Measurements from ENCODE around the gene TSHZ3. TPM values are rescaled to one million over a fixed set of nuclear protein-coding genes. Genes with fewer than 3 reads are reported as not detected.

The TSHZ3 gene, protein sequence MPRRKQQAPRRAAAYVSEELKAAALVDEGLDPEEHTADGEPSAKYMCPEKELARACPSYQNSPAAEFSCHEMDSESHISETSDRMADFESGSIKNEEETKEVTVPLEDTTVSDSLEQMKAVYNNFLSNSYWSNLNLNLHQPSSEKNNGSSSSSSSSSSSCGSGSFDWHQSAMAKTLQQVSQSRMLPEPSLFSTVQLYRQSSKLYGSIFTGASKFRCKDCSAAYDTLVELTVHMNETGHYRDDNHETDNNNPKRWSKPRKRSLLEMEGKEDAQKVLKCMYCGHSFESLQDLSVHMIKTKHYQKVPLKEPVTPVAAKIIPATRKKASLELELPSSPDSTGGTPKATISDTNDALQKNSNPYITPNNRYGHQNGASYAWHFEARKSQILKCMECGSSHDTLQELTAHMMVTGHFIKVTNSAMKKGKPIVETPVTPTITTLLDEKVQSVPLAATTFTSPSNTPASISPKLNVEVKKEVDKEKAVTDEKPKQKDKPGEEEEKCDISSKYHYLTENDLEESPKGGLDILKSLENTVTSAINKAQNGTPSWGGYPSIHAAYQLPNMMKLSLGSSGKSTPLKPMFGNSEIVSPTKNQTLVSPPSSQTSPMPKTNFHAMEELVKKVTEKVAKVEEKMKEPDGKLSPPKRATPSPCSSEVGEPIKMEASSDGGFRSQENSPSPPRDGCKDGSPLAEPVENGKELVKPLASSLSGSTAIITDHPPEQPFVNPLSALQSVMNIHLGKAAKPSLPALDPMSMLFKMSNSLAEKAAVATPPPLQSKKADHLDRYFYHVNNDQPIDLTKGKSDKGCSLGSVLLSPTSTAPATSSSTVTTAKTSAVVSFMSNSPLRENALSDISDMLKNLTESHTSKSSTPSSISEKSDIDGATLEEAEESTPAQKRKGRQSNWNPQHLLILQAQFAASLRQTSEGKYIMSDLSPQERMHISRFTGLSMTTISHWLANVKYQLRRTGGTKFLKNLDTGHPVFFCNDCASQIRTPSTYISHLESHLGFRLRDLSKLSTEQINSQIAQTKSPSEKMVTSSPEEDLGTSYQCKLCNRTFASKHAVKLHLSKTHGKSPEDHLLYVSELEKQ
- total RNA-seq (2016; rRNA removed; fragmentation: Illumina TruSeq; extraction: Trizol) (not detected in 2 replicates), polyA plus RNA-seq (2011; rRNA removed) (0.01 TPM in 1 of 2 replicates, not detected in the other), polyA minus RNA-seq (2011; rRNA and poly(A)+ RNA removed; ENCODE audit: low replicate concordance) (not detected in 2 replicates), Bru-seq, nascent RNA (percentile 7 among the genes with signal in this experiment), BruChase-seq, experiment 1, labeled RNA remaining after a 6-hour chase (percentile 7 among the genes with signal in this experiment), BruChase-seq, experiment 2, labeled RNA remaining after a 2-hour chase (percentile 12 among the genes with signal in this experiment)
- total RNA-seq (2016; cell fraction: cytosol; rRNA removed; fragmentation: Illumina TruSeq; extraction: Trizol; ENCODE audit: low read depth), result not detected in 2 replicates
- not detected in 2 replicates for total RNA-seq (2016; cell fraction: insoluble cytoplasmic fraction; rRNA removed; fragmentation: Illumina TruSeq; extraction: Trizol)
- total RNA-seq (2016; cell fraction: membrane; rRNA removed; fragmentation: Illumina TruSeq; extraction: Trizol), result not detected in 2 replicates
- not detected in 2 replicates for total RNA-seq (2016; cell fraction: nucleus; rRNA removed; fragmentation: Illumina TruSeq; extraction: Trizol)
- polyA plus RNA-seq (2011; cell fraction: cytosol; rRNA removed), result not detected in 2 replicates
- polyA plus RNA-seq (2011; cell fraction: nucleus; rRNA removed), result not detected in 2 replicates
- not detected in 2 replicates for polyA plus RNA-seq (2012)
- not detected in 2 replicates for polyA plus RNA-seq (2016; cell fraction: cytosol; fragmentation: Illumina TruSeq; extraction: Trizol; ENCODE audit: low read depth)
- not detected in 2 replicates for polyA plus RNA-seq (2016; cell fraction: insoluble cytoplasmic fraction; fragmentation: Illumina TruSeq; extraction: Trizol; ENCODE audit: low read depth)
- not detected in 2 replicates for polyA plus RNA-seq (2016; cell fraction: membrane; fragmentation: Illumina TruSeq; extraction: Trizol; ENCODE audit: low read depth)
- not detected in 2 replicates for polyA plus RNA-seq (2016; cell fraction: nucleus; fragmentation: Illumina TruSeq; extraction: Trizol; ENCODE audit: insufficient read depth, low read depth)
- polyA minus RNA-seq (2011; cell fraction: cytosol; rRNA and poly(A)+ RNA removed), result not detected in 2 replicates
- polyA minus RNA-seq (2011; cell fraction: nucleus; rRNA and poly(A)+ RNA removed), result not detected in 2 replicates
- long read RNA-seq, experiment 1, result 0 reads
- long read RNA-seq, experiment 2, result 0 reads

DNA sequence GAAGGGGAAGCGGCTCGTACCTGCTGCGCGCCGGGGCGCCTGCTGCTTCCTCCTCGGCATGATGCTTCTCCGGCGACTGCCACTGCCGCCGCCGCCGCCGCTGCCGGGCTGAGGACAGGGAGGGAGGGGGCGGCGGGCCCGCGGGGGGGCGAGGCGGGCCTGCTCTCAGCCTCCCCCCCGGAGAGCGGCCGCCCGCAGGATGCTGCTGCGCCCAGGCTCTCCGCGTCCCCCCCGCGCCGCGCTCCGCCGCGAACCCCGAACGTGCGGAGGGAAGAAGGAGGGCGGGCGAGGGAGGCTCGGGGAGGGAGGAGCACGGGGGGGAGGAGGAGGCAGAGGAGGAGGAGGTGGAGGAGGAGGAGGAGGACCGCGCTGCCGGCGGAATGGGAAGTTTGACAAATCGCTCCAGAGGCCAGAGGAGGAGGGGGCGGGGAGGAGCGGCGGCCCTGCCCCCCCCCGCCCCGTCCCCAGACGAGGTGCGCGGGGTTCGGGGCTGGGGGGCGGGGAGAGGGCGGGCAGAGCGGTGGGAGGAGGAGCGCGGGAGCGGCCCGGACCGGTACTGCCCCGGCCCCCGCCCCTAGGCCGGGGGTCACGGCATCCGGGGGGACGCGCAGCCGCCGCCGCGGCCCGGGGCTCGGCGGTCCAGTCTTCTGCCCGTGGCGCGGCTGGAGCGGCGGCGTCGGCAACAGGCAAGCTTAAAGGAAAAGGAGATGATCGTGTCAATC is at the start of gene TSHZ3:
TSHZ3 (minus strand) TSS at position 277 of the 722 bp plus-strand sequence; CDS start at position 60, 217 bp downstream.
- ChIA-PET POLR2A (no interaction called here), CTCF (ENCODE audit: low intra/inter-chr PET ratio, low total read pairs) (no interaction called here)
- Histone ChIP-seq H3K27ac (ENCODE audit: extremely low read length, insufficient read depth, low read length) (no peak within 1 kb of the TSS), H3K79me2 (ENCODE audit: insufficient read depth, low read length) (no peaks in the 10 kb centered on the region), H3K9ac (ENCODE audit: insufficient read depth, low read depth, low read length) (no peak within 1 kb of the TSS), H3K4me3 (replicated peaks in 1 of 3; ENCODE audit: insufficient read depth in 1 of 3, low read depth in 2 of 3, low read length in 3 of 3) (peak within 1 kb of the TSS; percentile 42 to 62 (median 52); a peak in 4 of 6 replicates), H3K4me2 (ENCODE audit: low read depth, low read length) (peak within 1 kb of the TSS; percentile 69), H3K9me3 (ENCODE audit: low read length) (no peaks in the 10 kb centered on the region), H3K36me3 (replicated peaks in 1 of 2; ENCODE audit: control insufficient read depth in 1 of 2, insufficient read depth in 2 of 2, low read length in 2 of 2) (no peaks in the 10 kb centered on the region), H3K27me3 (ENCODE audit: control insufficient read depth in 1 of 2, insufficient read depth in 2 of 2, low read length in 2 of 2) (peaks cover 4 to 66% of the 10 kb centered on the region in 2 experiments; a peak in 3 of 5 replicates), H3K4me1 (ENCODE audit: insufficient read depth, low read length) (no peaks in the 10 kb centered on the region), H4K20me1 (ENCODE audit: insufficient read depth, low read length) (no peaks in the 10 kb centered on the region), H2AFZ (ENCODE audit: low read length) (no peak within 1 kb of the TSS)
- no peak for TF ChIP-seq PBX2 (CRISPR knock-in tag; IDR thresholded peaks at IDR 0.05)
- peak; percentile 35; the same call in 1 of the 2 replicates for TF ChIP-seq ZNF263 (CRISPR knock-in tag; IDR thresholded peaks at IDR 0.05)
- TF ChIP-seq ZBTB25 (CRISPR knock-in tag; IDR thresholded peaks at IDR 0.05), result no peak
- no peak for TF ChIP-seq BHLHE40 (IDR thresholded peaks at IDR 0.05; ENCODE audit: low read length)
- no peak for TF ChIP-seq NCOA5 (CRISPR knock-in tag; IDR thresholded peaks at IDR 0.05)
- TF ChIP-seq FOSL2 (CRISPR knock-in tag; IDR thresholded peaks at IDR 0.05), result no peak
- TF ChIP-seq ZNF281 (CRISPR knock-in tag; IDR thresholded peaks at IDR 0.05; ENCODE audit: borderline replicate concordance), result no peak
- no TSS peak for BruUV-seq (replicated peaks)
- WGBS (ENCODE audit: low lambda C conversion rate), result 7% methylated on average over 29 of the region's 86 CpGs
- intact Hi-C loops (cut with micrococcal nuclease; ENCODE audit: unreplicated experiment) (no loop called here), in situ Hi-C loops (cut with HindIII; ENCODE audit: extremely low pct_ligation_motif_present, low pct_unique_long_range_greater_than_20kb) (no loop called here)
- ATAC-seq (no peak; the same call in 2 of the 3 replicates), DNase-seq (ENCODE audit: low spot score) (no peak), FAIRE-seq (no peak)

All from HepG2 (cell line).